ENCODE data around the gene ZNF621.

Gene ZNF621
- 63.9 to 68.3 reads per million in 2 donors for total RNA-seq

- DNase-seq: peak; percentile 68
These were observed at the start of gene ZNF621 for GRCh38 chr3:40524568-40525285. Gene ZNF621 (plus strand): TSS chr3:40524960. CDS start chr3:40525841, 881 bp downstream.

DNA sequence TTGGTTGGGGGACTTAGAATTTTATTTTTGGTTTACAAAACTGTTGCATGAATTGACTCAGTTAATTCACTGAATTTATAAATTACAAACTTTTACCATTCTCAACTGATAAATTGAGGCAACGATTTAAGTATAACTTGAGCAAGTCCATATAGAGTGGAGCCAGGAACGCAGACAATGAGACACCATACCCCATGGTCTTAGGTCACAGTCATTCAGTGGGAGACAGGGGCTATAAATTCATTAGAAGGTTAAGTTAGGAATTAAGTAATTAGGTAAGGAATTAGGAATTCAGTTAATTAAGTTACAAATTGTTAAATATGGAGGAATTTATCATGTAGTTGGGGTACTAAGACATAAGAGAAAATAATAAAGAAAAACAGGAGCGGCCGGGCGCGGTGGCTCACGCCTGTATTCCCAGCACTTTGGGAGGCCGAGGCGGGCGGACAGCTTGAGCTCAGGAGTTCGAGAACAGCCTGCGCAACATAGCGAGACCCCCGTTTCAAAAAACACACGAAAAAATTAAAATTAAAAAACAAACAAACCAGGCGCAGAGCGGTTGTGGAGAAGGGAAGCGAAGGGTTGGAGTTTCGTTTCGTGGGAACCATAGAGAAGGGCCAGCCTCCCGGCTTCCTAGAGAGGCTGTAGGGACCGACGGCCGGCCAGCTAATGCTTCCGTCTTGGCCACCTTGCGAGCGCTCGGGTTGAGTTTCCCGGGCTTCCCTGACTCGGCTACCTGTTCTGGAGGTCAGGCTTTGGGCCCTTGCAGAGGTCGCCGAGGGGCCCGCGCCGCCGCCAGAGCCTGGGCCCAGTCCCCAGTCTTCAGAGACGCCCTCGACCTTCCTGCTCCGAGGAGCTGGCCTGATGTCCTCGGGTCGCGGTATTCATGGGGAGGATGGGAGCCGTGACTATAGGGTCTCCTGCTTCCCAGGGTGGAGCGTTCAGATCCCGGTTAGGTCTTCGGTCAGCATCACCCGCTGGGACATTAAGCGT, 48.0 kb upstream of the ZNF621 start, which contains the start of gene ZNF619:
TSS of gene ZNF619 (plus strand) at position 645 of the 993 bp plus-strand sequence. CDS start 858 bp downstream, outside the sequence.
- DNase-seq: peak; percentile 15

- no peak for DNase-seq
These were observed 47.1 kb upstream of the ZNF621 start for GRCh38 chr3:40477666-40478065.

DNA sequence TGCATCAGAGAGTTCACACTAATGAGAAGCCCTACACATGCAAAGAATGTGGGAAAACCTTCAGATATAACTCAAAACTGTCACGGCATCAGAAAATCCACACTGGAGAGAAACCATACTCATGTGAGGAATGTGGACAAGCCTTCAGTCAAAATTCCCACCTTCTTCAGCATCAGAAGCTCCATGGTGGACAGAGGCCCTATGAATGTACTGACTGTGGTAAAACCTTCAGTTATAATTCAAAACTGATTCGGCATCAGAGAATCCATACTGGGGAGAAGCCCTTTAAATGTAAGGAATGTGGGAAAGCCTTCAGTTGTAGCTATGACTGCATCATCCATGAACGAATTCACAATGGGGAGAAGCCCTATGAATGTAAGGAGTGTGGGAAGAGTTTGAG, 37.6 kb upstream of the ZNF621 start:
- no peak for DNase-seq

- DNase-seq: no peak
These were observed 33.8 kb upstream of the ZNF621 start for GRCh38 chr3:40490916-40491315.

DNA sequence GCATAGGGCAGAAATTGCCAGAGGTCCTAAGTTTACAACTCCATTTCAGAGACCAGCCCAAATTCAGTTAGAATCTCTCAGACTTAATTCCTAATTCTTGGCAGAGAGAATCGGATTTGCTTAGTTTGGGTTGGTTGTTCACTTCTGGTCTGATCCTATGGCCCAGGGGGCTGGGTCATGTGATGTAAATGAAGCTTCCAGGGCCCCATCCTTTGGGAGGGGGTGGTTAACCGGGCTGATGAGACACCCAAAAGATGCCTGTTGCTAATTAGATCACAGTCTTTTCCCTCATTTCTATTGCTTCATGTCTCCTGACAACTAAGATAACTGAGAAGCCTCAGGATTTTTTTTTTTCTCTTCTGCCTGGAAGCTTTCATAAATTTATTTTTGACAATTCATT, 30.1 kb upstream of the ZNF621 start:
- no peak for DNase-seq

DNA sequence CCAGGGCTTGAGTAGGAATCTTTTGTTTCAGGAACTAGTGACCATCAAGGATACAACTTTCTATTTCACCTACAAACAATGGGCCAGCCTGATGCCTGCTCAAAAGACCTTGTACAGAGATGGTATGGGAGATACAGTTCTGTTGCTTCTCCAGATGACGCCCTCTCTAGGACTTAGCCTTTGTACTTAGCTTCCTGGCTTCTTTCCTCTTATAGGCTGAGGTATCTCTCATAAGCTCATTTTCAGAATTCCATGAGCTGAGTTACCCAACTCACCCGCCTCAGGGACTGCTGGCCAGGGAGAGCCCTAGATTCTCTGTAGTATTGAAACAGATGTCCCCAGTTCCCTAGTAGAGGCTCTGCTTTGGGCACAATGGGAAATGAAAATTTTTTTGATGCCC, 27.5 kb upstream of the ZNF621 start:
- DNase-seq: no peak

DNA sequence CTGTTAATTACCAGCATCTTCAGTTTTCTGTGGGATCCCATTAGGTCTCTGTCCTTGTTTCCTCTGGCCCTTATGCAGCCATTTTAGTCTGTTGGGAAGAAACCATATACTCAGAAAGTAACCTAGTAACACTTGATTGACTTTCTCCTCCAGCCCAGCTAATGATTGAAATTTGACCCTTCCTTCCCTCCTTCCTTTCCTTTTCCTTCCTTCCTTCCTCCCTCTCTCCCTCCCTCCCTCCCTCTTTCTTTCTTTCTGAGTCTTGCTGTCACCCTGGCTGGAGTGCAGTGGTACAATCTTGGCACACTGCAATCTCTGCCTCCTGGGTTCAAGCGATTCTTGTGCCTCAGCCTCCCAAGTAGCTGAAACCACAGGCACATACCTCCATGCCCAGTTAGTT, 24.8 kb upstream of the ZNF621 start:
- no peak for DNase-seq

DNA sequence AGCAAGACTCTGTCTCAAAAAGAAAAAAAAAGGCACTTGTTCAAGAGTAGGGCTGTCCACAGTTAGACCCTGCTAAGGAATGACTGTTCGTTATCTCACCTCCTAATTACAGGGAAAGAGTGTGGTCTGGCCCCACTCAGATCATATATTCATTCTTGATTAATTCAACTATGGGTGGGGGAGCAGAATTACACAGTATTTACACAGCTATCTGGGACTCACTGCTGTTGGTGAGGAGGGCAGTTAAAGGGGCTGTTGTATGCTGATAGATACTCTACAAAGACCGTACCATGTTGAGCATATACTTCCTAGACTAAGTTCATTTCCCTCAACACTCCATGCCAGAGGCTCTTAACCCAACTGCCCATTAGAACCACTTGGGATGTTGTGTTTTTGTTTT, 22.7 kb upstream of the ZNF621 start:
- no peak for DNase-seq

DNA sequence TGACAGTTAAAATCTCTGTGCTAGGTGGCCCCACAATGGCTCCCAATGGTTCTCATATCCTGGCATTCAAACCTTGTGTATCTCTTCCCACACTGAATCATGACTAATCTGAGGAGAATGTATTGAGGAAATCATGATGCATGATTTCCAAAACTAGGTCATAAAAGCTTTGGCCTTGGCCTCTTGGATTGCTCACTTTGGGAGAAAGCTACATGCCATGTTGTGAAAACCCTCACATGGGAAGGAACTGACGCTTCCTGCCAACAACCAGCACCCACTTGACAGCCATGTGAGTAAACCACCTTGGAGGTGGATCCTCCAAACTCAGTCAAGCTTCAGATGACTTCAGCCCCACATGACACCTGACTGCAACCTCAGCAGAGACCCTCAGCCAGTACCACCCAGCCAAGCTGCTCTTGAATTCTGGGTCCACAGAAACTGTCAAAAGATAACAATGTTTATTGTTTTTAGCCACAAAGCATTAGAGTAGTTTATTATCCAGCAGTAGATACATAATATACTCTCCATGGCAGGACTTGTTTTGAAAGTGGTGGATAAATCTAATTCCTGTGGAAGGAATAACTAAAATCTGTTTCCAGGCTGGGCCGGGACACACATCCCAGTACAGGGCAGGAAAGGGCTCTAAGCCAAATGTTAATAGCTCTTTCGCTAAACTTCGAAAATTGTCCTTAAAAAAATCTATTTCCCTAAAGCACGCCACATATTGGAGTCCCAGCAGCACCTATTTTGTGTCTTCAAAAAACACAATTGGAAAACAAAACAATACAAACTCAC, 19.9 kb upstream of the ZNF621 start:
- no peak for DNase-seq

- DNase-seq: peak; percentile 16
These were observed 18.9 kb upstream of the ZNF621 start, which contains the start of gene ZNF620 for GRCh38 chr3:40505599-40506462. Gene ZNF620 (plus strand): TSS chr3:40506039. CDS start chr3:40506353, 314 bp downstream.

DNA sequence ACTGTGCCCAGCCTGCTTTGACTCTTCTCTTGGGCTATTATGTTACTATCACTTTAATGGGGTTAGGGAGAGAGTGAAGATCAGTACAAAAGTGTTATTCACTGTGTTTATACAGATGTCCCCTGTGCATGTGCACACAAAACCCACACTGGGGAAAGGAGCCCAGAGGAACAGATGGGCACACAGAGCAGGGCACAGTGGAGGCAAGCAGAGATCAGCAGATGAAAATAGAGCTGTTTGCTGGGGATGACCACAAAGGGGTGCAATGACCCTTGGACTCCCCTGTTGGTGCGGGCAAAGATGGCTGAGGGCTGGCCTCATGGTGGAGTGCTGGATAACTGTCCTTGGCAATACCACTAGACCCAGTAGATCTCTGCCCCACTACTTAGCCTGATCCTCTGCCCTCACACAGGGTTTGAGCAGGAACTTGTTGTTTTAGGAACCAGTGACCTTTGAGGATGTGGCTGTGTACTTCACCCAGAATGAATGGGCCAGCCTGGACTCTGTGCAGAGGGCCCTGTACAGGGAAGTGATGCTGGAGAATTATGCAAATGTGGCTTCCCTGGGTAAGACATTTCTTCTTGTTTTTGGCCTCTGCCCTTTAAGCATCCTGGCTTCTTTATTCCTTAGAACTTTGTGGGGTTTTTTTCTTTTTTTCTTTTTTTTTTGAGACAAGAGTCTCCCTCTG, 13.6 kb upstream of the ZNF621 start:
- DNase-seq: no peak

DNA sequence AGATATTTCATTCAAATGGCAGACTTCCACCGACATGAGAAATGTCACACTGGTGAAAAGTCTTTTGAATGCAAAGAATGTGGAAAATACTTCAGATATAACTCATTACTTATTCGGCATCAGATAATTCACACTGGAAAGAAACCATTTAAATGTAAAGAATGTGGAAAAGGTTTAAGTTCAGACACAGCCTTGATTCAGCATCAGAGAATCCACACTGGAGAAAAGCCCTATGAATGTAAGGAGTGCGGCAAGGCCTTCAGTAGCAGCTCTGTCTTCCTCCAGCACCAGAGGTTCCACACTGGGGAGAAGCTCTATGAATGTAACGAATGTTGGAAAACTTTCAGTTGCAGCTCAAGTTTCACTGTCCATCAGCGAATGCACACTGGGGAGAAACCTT, 8.6 kb upstream of the ZNF621 start:
- no peak for DNase-seq

DNA sequence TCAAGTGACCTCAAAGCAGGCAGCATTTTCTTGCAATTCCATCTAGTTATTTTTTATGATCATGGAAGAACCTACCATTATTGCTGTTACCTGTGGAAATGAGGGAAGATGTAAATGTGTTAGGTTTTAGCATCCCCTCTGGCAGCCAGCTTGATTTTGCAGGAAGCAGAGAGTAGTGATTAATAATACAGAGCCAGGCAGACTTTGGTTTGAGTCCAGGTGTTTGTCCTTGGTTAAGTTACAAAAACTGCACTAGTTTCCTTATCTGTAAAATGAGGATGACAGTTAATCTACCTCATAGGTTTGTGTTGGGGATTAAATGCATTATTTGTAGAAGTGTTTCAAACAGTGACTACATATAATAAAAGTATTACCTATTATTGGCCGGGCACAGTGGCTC, 6.7 kb upstream of the ZNF621 start:
- no peak for DNase-seq

DNA sequence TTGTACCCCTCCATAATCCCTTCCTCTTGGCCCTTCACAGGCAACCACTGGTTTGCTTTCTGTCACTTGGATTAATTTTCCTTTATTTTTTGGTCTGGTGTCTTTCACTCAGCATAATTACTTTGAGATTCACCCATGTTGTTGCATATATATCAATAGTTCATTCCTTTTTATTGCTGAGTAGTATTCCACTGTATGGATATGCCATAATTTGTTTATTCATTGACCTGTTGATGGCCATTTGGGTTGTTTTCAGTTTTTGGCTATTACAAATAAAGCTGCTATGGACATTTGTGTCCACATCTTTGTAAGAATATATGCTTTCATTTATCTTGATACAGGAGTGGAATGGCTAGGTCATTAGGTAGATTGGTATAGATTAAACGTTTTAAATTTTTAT, 5.9 kb upstream of the ZNF621 start:
- DNase-seq: no peak

- no peak for DNase-seq
These were observed 3.5 kb upstream of the ZNF621 start for GRCh38 chr3:40521254-40521653.

- DNase-seq: no peak
These were observed 979 bp upstream of the ZNF621 start for GRCh38 chr3:40523781-40524180.

- DNase-seq: no peak
These were observed 565 bp upstream of the ZNF621 start for GRCh38 chr3:40524222-40524567.

DNA sequence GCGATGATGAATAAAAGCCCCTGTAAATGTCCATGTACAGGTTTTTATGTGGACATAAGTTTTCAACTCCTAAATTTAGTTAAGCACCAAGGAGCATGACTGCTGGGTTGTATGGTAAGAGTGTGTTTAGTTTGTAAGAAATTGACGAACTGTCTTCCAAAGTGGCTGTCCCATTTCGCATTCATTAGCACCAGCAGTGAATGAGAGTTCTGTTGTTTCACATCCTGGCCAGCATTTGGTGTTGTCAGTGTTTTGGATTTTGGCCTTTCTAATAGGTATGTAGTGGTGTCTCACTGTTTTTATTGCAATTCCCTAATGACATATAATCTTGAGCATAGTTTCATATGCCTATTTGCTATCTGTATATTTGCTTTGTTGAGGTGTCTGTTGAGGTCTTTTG, 3.7 kb downstream of the ZNF621 start:
- DNase-seq: no peak

- DNase-seq: no peak
These were observed 7.5 kb downstream of the ZNF621 start for GRCh38 chr3:40532252-40532651.

DNA sequence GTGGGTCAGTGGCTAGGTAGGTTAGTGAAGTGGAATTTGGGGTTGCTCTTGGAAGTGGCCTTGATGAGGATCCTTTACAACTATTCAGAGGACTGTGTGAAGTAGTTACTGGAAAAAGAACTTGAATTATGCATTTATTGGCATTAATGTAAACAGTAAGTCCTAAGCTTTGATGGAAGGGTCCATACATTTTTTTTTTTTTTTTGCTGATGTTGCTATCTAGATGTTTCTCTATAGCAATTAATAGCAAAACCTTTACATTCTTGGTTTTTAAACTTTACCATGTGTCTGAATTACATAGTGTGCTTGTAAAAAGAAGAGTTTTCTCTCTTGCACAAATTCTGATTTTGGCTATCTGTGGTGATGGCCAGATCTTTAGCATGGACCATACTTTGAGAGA, 9.5 kb downstream of the ZNF621 start:
- no peak for DNase-seq
